Effector CD8-positive, alpha-beta T cell (primary cell): ENCODE data around the gene KNTC1.
"Not testable (repeated sequence)": the region's sequence is repeated elsewhere in the genome, so short reads cannot be mapped to it uniquely, and the experiment has no call there.

Source experiments
- DNase-seq: peaks from one replicate; lab custom pipeline; 2025; lab: John Stamatoyannopoulos, UW

KNTC1 gene

DNA sequence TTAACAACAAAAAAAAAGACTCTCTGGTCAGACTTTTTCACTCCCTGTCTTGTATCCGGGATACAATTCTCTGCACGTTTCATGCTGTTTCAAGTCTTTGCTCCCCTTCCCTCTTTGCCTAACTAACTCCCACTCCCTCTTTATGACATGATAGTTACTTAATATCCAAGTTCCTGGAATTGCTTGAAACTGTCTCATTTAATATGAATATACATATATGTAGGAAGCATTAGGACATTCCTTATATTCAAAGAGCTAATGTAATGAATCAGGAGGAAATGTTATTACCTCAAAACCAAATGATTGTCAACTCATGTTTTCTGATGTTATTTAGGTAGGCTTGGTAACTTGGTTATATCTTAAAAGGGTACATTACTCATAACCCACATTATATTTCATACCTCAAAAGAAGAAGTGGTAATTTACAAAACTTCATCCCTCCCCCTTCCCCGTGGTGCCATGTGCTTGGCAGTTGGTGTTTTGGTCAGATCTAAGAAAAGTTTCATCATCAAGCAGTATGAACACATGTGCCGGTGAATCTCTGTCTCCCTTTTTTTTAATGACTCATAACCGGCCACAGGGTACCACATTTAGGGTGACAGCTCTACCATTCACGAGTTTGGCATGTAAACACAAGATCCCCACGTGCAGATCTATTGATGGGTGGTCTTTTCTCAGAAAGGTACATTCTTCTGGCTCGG, 119.6 kb downstream of the KNTC1 start:
- DNase-seq: no peak

DNA sequence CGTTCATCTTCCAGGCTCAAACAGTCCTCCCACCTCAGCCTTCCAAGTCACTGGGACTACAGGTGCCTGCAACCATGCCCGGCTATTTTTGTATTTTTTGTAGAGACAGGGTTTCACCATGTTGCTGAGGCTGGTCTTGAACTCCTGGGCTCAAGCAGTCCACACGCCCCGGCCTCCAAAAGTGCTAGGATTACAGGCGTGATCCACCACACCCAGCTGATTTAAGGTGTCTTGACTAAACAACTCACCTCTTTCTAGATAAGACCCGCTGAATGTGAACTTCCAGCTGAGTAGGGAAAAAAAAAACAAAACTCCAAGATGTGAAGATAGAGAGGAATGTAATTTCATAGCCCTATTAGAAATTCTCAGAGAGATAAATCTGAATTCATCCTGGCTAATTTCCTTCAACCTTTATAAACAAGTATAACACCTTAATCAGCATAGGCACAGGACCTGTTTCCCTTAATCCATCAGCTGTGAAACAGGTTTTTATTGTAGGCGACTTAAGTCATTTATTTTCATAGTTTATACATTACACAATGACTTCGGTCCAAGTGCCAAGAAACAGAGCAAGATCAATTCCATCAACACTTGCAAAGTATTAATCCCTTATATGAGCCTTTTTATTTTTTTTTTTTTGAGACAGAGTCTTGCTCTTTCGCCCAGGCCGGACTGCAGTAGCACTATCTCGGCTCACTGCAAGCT, 124.6 kb downstream of the KNTC1 start:
- no peak for DNase-seq

DNA sequence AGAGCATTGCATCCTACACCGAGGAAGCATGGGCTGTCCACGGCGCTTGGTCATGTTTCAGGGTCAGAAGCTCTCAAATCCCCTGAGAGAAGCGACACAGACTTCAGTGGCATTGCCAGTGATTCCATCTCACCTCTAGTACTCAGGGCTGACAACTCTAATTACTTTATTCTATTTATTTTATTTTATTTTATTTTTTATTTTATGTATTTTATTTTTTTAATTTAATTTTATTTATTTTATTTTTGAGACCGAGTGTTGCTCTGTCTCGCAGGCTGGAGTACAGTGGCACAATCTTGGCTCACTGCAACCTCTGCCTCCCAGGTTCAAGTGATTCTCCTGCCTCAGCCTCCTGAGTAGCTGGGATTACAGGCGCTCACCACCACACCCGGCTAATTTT, 126.2 kb downstream of the KNTC1 start:
- not testable (repeated sequence) for DNase-seq

GRCh38 chr12:122656298-122656697, 129.2 kb downstream of the KNTC1 start:
- DNase-seq: no peak

DNA sequence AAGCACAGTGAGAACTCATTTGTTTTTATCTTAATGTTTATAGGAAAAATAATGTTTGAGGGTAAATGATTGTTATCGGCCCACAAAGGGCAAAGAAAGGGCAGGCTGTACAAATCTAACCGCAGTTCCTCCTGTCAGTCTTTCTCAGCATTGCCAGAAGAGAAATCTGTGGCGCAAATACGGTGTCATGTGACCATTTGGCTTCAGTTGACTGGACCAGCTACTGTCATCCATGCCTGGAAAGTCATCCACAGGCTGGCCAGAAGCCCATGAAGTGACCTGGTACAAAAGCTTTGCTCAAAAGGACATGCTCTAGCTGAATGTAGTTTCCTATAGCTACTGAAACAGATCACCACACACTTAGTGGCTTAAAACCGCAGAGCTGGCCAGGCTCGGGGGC, 132.5 kb downstream of the KNTC1 start:
- no peak for DNase-seq

DNA sequence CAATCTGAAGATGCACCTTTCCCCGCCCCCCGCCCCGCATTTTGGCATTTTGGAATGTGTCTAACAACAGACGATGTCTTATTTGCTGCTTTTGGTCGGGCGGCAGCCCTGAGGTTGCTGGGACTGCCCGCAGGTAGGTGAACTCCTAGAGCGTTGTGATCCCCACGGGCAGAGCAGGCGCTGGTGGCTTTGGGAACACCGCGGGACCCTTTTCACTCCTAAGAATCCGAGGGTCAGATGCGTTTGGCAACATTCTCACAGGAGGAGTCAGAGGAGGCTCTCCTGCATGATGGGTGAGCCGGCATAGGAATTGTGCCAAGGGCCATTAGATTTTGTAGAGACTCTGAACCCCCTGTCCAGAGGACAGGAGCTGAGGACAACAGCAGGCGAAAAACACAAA, 134.2 kb downstream of the KNTC1 start:
- DNase-seq: no peak

DNA sequence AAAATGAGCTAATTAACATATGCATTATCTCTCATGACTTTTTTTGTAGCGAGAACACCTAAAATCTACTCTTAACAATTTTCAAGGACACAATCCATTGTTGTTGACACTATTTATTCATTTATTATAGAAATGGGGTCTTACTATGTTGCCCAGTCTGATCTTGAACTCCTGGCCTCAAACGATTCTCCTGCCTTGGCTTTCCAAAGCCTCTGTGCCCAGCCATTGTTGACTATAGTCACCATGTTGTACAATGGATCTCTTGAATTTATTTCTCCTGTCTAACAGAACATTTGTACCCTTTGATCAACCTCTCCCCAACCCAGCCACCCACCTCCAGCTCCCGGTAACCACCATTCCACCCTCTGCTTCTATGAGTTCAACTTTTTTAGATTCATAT, 134.9 kb downstream of the KNTC1 start:
- no peak for DNase-seq

DNA sequence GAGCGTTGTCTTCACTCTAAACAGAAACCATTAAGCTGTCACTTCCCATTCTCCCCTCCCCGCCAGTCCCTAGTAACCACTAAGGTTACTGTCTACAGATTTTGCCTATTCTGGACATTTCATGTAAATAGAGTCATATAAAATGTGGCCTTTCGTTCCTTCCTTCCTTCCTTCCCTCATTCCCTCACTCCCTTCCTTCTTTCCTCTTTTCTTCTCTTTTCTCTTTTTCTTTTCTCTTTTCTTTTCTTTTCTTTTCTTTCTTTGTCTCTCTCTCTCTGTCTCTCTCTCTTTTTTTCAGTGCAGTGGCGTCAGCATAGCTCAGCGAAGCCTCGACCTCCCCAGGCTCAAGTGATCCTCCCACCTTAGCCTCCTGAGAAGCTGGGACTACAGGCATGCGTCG, 138.3 kb downstream of the KNTC1 start:
- no peak for DNase-seq

GRCh38 chr12:122665759-122666158, 138.7 kb downstream of the KNTC1 start:
- no peak for DNase-seq

- DNase-seq: no peak
Measured at GRCh38 chr12:122668268-122668667, 141.2 kb downstream of the KNTC1 start.

DNA sequence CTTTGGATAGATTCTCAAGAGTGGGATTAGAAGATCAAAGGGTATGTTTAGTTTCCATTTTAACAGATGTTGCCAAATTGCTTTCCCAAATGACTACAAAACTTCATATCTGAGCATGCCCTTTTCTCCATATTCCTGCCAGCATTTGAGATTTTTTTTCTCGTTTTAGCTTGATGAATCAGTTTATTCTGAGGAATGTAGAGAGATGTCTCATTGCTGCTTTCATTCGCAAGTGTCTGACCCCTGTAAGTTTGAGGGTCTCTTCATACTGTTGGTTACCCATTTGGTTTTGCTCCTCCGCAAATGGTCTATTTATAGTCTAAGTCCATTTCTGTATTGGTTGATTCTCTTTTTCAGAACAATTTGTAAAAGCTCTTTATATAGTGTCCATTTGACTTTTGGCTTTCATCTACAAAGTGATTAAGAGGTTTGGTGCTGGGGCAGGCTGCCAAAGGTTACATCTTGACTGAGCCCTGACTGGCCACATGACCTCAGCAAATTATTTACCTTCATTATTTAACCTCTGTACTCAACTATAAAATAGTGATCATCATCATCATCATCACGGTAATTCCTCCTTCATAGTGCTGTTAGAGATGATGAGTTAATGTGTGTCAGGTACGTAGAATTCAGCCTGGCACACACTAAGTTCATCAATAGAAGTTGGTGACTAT, 142.5 kb downstream of the KNTC1 start:
- DNase-seq: no peak

DNA sequence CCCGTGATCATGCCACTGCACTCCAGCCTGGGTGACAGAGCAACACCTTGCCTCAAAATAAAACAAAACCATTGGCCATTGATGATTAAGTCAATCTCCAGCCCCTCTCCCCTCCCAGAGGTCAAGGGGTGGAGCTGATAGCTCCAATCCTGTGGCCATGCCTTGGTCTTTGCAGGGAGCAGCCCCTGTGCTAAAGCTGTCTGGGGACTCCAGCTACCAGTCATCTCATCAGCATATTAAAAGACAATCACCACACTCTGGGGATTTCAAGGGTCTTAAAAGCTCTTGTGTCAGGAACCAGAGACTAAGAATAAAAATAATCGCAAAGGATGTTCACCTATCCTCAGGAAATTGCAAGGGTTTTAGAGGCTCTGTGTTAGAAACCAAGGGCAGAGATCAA, 145.5 kb downstream of the KNTC1 start:
- no peak for DNase-seq
